Activated CD4-positive, CD25-positive, alpha-beta regulatory T cell treated with anti-CD3 and anti-CD28 coated beads, Interleukin-2, amount 50 U/mL, for 16 hours (primary cell): Measurements from ENCODE around the gene MIEF1.

Source experiments
- DNase-seq: peaks from one replicate; pipeline ENCODE4 v3.0.0-alpha.2; 2020; ENCODE audit warnings: low read depth, low spot score

The MIEF1 gene

DNA sequence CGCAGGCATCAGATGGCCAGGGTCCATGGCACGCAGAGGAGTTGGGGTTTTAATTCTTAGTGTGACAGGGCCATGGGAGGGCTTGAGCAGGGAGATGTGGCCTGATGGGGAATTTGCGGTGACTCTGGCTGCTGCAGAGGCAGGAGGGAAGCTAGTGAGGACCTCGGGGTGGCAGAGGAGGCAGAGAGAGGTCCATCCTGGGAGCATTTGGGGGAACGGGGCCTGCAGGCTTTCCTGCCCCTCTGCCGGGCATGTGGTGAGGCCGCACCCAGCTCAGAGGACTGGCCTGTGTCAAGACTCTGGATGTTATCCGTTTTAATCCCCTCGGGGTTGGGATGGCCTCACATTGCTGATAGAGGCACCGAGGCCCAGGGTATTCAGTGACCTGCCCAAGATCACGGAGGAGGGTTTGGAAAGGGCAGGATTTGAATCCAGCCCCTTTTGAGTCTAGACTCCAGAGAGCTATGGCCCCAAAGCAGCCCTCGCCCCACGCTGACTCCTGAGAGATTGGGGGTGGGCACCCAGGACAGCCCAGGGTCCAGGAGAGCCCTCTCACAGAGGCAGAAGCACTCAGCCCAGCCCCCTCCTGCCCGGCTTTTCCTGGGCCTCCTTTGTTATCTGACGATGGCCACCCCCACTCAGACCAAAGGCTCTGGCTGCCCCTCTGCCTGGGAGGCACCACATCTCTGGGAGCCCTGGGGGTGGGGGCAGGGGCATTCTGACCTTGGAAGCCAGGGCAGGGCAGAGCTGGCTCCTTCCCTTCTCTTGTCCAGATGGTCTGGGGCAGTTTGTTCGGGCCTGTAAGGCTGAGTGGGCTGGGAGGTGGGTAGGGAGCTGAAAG, 31.4 kb upstream of the MIEF1 start:
- DNase-seq, result no peak

DNA sequence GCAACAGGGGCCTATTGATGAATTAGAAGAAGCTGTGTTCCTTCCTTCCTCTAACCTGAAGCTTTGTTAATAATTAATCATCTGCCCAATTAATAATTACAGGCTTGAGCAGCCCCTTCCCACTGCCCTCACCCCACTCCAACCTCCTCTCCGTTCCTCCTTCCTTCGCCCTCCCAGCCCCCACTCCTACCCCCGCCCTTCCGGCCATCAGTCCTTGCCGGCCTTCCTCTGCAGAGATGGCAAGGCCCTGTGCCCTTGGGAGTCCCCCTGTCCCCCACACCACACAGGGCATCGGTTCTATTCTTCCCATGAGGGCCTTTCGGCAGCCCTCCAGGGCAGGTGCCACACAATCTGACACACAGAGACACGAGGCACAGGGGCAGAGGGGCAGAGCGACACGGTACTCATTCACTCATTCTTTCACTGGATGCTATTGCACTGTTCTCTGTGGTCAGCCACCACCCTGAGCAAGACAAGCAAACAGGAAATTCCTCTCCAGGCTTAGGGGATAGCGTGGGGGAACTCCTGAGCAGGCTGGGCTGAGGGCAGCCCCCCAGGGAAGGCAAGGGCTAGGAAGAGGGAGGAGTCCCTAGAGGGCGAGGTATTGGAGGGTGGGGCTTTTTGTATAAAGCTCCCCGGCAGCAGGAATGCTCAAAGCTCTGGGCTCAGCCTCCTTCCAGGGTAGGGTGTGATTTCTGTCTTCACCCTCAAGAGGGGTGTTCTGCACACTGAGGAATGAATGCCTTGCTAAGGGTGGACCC, 30.5 kb upstream of the MIEF1 start:
- DNase-seq, result no peak

DNA sequence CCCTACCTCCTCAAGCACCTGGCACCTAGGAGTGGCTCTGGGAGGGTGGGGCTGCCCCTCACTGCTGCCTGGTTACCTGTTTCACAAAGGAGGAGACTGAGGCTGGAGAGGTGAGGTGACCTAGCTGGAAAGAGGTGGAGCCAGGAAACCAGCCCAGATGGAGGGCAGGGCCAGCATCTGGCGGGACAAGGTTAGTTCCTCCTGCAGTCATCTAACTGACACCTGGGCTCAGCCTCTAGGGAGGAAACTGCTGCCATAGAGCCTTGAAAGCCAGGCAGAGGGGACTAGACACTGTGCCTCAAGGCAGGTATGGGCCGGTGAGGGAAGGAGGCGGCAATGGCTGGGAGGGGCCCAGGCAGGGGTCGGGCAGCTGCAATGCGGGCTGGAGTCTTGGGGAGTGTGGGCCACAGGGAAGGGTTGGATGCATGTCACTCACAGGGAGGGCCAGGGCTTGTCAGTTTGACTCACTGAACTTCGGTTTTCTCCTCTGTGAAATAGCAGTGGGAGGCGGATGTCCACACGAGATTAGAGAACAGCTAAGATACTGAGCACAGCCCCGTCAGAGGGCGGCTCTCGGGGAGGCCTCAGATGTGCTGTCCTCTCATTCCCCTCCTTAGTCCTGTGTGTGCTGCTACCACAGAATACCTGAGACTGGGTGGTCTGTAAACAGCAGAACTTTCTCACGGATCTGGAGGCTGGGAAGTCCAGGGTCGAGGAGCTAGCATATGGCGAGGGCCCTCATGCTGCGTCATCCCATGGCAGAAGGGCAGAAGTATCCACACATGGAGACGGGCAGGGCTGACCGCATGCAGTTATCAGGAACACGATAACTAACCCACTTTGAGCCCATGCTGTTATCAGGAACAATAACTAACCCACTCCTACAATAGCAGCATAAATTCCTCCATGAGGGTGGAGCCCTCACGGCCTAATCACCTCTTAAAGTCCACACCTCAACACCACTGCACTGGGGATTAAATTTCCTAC, 29.2 kb upstream of the MIEF1 start:
- DNase-seq, result no peak

DNA sequence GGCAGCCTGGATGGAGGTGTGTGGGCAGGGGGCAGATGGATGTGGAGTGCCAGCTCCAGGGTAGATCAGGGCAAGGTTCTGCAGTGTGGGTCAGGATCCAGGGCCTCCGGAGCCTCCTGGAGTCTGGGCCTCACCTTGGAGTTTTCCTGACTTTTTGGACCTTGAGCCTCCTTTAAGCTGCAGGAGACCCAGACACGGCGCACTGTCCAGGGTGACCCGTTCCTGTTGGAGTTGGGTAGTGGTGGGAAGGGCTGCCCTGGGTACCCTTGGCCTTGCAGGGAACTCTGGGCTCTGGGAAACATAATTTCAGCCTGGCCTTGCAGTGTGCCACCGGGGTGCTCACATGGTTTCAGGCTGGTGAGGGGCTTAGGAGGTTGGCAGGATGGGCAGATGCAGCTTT, 28.2 kb upstream of the MIEF1 start:
- DNase-seq, result no peak

DNA sequence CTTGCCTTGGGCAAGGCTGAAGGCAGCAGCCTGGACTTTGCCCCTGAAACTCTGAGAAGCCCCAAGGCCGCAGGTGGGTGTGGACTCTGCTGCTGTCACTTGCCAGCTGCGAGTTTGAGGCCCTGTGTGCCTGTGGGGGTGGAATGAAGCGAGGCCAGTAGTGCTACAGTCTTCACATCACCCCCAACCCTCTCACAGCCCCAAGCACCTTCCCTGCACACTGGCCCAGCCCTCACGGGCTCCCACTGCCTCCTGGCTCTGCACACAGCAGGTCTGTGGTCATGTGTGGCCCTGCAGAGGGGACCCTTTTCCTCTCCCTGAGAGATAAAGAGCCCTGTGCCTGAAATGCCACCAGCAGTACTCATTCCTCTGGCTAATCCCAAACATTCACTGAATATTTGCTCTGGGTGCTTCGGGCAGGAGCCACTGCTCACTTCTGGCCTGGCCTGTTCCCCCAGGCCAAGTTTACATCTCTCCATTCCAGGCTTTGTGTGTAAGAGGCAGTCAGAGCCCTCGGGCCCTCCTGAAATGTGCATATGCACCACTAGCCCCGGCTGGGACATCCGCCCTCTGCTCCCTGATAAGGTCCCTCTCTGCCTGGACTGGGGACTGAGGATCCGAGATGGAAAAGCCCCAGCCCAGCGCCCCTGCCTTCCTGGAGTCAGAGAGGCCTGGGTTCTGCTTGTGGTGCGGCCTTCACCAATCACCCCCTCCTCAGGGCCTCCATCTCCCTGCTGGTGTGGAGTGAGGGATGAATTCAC, 27.6 kb upstream of the MIEF1 start:
- DNase-seq, result no peak

DNA sequence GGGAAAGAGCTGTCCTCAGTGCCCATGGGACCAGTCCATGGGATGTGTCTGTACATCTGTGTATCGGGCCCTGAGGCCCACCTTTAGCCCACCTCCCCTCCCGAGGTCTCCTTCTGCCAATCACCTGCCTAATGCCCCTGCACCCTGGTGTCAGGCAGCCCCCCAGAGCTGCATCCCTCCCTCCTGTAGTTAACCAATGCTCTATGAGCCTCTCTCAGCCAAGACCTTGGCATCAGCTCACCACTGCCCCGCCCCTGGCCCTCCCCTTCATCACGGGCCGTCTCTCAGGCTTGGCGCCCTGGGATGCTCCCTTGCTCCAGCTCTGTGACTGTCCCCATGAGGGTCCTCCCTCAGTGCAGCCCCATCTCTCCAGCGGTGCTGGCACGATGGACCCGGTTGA, 26.8 kb upstream of the MIEF1 start:
- DNase-seq, result no peak

DNA sequence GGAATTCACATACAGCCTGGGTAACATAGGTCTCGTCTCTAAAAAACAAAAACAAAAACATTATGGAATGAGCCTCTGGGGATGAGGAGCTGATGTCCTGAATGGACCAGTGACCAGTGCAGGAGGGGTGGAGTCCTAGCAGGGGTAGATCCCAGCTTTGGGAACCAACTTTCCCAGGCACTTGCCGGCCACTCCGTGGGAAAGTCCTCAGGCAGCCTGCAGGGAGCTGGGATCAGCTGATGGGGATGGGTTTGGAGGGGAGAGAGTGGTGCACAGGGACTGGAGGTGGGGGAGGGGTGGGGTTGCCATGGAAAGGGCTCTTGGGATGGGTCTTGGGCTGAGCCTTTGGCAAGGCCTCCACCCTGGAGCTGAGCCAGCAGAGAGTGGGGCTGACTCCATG, 26.2 kb upstream of the MIEF1 start:
- no peak for DNase-seq

DNA sequence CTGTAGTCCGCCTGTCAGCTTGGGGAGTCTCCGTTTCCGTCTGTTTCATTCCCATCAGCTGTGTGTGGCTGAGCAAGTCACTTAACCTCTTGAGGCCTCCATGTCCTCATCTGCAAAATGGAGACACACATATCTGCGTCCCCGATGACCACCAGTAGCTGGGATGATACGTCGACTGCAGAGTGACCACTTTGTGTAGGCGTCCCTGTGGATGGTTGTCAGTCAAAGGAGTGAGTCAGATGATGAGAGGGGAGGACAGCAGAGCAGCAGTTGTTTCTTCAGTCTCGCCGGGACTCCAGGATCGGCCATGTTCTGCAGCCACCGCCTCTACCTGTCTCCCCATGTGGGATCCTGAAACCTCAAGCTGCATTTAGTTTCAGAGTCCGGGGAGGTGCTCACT, 25.4 kb upstream of the MIEF1 start:
- DNase-seq, result no peak

DNA sequence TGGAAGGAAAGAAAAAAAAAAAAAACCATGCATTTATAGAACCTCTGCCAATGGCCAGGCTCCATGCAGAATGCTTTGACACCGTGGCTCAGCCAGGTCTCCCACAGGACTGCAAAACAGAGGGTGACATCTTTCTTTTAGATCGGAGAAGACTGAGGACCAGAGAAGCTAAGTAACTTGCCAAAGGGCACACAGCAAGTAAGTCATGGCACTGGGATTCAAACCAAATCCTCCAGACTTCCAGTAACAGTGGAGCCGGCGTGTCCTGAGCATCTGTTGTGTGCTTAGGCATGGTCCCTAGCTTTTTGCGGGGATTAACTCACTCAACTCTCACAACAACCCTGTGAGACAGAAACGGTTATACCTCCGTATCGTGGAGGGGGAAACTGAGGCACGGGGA, 24.5 kb upstream of the MIEF1 start:
- DNase-seq, result no peak

DNA sequence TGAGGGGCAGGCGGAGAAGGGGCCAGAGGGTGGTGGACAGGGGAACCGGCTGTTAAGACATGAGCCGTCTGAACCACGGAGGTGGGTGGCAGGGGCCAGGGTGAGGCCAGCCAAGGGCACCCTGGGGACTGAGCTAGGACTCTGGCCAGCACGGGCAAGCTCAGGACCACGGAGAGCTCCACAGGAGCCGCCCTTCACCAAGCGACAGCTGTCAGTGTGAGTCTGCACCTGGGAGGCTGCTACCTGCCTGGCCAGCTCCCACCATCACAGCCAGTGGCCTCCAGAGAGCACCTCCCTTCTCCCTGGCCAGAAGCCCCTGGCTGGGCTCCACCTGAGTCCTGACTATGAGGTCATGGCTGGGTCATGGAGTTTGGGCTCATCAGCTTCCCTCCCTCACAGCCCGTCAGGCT, 23.6 kb upstream of the MIEF1 start:
- DNase-seq, result no peak

DNA sequence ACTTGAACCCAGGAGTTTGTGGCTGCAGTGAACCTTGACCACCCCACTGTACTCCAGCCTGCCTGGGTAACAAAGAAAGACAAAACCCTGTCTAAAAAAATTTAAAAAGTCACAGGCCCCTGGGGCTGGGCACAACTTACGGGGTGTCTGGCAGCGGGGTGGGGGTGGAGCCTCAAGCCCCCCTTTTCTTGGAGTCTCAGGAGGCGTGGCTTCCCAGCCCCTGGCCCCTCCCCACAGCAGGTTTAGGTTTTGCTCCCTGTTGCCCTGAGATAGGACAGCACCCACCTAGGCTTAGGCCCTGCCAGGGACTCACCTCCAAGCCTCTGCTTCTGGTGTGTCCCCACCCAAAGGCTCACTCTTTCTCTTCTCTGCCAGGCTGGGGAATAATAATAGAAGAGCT, 22.8 kb upstream of the MIEF1 start:
- DNase-seq, result no peak

DNA sequence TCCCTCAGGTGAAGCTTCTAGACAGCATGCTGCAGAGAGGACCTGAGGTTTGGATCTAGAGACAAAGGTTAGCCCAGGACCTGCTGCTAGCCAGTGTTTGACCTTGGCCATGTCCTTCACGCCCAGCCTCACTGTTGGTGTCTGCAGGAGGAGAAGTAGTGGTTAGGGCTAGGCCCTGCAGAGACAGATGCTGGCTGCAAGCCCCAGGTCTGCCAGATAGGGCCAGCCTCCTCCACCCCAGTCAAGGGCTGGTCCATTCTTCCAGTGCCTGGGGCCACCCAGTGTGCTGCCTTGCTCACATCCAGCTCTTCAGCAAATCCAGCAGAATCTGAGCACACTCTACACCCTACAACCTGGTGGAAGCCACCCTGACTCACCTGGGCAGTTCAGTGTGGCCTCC, 21.5 kb upstream of the MIEF1 start:
- DNase-seq, result no peak

DNA sequence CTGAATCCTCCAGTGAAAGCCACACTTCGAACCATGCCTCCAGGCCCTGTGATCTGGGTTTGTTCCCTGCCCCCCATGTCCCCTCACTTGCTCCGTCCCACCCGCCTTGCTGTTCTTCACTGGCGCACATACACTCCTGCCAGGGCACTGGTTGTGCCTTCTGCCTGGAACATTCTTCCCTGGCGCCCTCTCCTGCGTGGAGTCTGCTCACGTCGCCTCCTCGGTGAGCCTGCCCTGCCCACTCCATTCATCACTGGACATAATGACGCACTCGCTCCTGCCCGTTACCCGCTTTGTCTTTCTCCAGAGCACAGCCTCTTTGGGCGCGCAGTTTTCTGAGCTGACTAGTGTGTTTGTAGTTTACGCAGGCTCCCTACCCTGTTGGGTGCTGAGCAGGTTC, 21.0 kb upstream of the MIEF1 start:
- DNase-seq, result no peak

DNA sequence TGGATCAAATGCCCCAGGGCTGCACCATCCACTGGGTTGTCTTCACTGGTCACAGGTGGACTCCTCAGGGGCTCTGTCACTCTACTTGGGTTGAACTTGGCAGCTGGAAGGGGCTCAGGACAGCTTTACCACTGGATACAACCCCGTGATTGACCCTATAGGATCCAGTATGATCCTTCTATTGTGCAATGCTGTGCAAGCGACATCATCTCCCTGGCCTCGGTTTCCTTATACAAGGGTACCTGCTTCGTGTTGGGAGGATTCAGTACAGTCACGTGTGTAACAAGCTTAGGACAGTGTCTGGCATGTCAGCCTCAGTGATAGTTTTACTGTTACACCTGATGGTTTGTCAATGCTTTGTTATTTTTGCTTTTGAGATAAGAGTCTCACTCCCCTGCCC, 20.5 kb upstream of the MIEF1 start:
- no peak for DNase-seq

DNA sequence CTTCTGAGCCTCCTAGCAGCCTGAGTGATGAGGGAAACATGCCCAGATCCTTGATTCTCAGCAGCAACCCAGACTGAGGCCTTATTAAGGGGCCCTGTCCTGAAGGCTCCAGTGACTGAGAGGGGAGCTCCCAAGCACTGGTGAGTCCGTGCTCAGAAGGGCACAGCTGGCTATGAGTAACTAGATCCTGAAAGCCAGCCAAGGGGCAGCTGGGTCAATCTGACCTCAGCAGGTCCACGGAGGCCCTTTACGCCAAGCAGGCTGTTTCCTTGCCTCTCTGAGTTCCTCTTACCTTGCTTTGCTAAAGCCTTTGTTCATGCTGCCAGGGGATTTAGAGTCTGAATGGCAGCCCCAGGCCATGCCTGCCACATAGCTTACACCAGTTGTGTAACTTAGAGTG, 19.3 kb upstream of the MIEF1 start:
- DNase-seq, result no peak

DNA sequence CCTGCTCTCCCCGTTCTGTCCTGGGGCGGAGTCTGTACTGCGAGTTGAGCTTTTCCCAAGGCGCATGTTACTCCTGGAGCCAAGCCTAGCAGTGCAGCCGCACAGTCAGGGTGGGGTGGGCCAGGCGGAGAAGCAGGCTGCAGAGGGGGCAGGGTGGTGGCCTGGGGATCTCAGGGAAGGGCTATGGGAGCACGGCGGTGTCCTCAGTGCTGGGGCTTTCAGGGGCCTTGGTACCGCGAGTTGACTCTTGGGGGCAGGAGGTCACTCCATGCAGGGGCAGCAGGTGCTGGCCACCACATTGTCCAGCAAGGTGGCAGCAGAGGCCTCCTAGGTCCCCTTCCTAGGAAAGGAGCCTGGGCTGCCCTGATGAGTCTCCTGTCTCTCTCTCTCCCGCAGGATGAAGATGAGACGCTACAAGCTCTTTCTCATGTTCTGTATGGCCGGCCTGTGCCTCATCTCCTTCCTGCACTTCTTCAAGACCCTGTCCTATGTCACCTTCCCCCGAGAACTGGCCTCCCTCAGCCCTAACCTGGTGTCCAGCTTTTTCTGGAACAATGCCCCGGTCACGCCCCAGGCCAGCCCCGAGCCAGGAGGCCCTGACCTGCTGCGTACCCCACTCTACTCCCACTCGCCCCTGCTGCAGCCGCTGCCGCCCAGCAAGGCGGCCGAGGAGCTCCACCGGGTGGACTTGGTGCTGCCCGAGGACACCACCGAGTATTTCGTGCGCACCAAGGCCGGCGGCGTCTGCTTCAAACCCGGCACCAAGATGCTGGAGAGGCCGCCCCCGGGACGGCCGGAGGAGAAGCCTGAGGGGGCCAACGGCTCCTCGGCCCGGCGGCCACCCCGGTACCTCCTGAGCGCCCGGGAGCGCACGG, 14.9 kb upstream of the MIEF1 start:
- DNase-seq, result no peak

DNA sequence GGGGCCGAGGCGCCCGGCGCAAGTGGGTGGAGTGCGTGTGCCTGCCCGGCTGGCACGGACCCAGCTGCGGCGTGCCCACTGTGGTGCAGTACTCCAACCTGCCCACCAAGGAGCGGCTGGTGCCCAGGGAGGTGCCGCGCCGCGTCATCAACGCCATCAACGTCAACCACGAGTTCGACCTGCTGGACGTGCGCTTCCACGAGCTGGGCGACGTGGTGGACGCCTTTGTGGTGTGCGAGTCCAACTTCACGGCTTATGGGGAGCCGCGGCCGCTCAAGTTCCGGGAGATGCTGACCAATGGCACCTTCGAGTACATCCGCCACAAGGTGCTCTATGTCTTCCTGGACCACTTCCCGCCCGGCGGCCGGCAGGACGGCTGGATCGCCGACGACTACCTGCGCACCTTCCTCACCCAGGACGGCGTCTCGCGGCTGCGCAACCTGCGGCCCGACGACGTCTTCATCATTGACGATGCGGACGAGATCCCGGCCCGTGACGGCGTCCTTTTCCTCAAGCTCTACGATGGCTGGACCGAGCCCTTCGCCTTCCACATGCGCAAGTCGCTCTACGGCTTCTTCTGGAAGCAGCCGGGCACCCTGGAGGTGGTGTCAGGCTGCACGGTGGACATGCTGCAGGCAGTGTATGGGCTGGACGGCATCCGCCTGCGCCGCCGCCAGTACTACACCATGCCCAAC, 14.1 kb upstream of the MIEF1 start:
- no peak for DNase-seq

DNA sequence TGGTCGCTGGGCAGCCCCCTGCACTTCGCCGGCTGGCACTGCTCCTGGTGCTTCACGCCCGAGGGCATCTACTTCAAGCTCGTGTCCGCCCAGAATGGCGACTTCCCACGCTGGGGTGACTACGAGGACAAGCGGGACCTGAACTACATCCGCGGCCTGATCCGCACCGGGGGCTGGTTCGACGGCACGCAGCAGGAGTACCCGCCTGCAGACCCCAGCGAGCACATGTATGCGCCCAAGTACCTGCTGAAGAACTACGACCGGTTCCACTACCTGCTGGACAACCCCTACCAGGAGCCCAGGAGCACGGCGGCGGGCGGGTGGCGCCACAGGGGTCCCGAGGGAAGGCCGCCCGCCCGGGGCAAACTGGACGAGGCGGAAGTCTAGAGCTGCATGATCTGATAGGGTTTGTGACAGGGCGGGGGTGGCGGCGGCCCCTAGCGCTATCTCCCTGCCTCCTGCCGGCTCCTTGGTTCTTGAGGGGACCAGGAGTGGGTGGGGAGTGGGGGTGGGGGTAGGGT, 13.5 kb upstream of the MIEF1 start:
- no peak for DNase-seq
